ENCODE data around the gene CEP126.

DNA sequence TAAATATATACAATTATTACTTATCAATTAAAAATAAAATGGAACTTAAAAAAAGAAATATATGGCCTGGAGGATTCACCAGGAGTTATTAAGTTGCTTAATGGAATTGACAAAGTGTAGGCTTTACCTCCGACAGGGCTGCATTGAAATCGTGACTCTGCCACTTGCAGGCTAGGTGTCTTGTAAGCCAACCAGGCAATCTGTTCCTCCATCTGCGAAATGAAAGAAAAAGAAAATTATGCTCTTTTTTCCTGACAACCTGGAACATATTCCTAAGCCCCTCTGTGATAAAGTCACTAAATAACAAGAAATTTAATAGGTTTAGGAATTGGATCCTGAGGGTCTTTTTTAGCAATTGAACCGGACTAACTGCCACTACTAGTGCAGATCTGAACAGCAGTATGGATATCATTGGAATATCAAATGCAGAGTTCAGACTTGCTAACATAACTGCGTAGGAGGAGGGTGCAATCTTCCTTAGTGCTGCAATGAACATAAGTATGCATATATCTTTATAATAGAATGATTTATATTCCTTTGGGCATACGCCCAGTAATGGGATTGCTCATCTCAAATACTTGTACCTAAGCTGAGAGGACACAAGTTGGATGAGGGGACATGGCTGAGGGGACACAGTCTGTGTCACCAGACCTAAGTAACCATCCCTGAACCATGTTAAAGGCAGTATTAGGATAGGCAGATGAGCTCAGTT lies 42.5 kb upstream of the CEP126 start:
- TF ChIP-seq, protein P1, sequence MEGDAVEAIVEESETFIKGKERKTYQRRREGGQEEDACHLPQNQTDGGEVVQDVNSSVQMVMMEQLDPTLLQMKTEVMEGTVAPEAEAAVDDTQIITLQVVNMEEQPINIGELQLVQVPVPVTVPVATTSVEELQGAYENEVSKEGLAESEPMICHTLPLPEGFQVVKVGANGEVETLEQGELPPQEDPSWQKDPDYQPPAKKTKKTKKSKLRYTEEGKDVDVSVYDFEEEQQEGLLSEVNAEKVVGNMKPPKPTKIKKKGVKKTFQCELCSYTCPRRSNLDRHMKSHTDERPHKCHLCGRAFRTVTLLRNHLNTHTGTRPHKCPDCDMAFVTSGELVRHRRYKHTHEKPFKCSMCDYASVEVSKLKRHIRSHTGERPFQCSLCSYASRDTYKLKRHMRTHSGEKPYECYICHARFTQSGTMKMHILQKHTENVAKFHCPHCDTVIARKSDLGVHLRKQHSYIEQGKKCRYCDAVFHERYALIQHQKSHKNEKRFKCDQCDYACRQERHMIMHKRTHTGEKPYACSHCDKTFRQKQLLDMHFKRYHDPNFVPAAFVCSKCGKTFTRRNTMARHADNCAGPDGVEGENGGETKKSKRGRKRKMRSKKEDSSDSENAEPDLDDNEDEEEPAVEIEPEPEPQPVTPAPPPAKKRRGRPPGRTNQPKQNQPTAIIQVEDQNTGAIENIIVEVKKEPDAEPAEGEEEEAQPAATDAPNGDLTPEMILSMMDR (IDR thresholded peaks at IDR 0.05) = no peak
- no peak for TF ChIP-seq POLR2A (IDR thresholded peaks at IDR 0.05)

Data from testis (tissue), 2 donors.